ENCODE data around the gene FNDC7. TPM values are rescaled to one million over a fixed set of nuclear protein-coding genes. Genes with fewer than 3 reads are reported as not detected.

The FNDC7 gene
- total RNA-seq, 1 donor from 2014 or later: 0.37 TPM

DNA sequence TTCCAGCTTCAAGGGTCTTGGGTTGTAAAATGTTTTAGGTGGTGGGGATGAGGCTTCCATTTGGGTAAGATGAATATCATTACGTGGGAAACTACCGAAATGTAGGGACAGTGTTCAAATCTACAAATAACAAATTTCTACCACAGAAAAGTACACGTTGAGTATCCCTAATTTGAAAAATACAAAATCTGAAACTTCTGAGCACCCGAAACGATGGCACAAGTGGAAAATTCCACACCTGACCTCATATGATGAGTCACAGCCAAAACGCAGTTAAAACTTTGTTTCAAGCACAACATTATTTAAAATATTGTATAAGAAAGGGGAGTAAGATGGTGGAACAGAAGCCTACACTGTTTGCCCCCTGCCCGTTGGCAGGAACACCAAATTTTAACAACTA is 43.0 kb upstream of the FNDC7 start:
- no peak overlapping the region for H3K4me2 ChIP-seq
- no peaks in the 10 kb centered on the region for H3F3A ChIP-seq (ENCODE audit: low read depth)
- H3K9ac ChIP-seq: no peak overlapping the region
- H3K27ac Mint-ChIP-seq: no peak overlapping the region
- no peaks in the 10 kb centered on the region for H3K36me3 ChIP-seq
- H3K36me3 Mint-ChIP-seq: no peaks in the 10 kb centered on the region
- TF ChIP-seq EZH2 (IDR thresholded peaks at IDR 0.05) (no peak), EZH2phosphoT487 (IDR thresholded peaks at IDR 0.05) (no peak)
- TF ChIP-seq, protein P1, sequence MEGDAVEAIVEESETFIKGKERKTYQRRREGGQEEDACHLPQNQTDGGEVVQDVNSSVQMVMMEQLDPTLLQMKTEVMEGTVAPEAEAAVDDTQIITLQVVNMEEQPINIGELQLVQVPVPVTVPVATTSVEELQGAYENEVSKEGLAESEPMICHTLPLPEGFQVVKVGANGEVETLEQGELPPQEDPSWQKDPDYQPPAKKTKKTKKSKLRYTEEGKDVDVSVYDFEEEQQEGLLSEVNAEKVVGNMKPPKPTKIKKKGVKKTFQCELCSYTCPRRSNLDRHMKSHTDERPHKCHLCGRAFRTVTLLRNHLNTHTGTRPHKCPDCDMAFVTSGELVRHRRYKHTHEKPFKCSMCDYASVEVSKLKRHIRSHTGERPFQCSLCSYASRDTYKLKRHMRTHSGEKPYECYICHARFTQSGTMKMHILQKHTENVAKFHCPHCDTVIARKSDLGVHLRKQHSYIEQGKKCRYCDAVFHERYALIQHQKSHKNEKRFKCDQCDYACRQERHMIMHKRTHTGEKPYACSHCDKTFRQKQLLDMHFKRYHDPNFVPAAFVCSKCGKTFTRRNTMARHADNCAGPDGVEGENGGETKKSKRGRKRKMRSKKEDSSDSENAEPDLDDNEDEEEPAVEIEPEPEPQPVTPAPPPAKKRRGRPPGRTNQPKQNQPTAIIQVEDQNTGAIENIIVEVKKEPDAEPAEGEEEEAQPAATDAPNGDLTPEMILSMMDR (IDR thresholded peaks at IDR 0.05): no peak
- H3K4me3 ChIP-seq: no peak overlapping the region
- H3K4me1 ChIP-seq: no peaks in the 10 kb centered on the region
- peaks cover 2% of the 10 kb centered on the region for H3K27me3 Mint-ChIP-seq (ENCODE audit: insufficient read depth, low read depth)
- no peaks in the 10 kb centered on the region for H3K27me3 ChIP-seq
- no peaks in the 10 kb centered on the region for H3K9me3 ChIP-seq (ENCODE audit: low read depth)
- no peaks in the 10 kb centered on the region for H3K79me2 ChIP-seq (ENCODE audit: low read depth)
- no peaks in the 10 kb centered on the region for H3K4me1 Mint-ChIP-seq
- no peak overlapping the region for H3K27ac ChIP-seq
- peaks cover 7% of the 10 kb centered on the region for H3K9me3 Mint-ChIP-seq
- H4K20me1 ChIP-seq (ENCODE audit: low read depth): no peaks in the 10 kb centered on the region
- no peak overlapping the region for H3K4me3 Mint-ChIP-seq
- DNase-seq (ENCODE audit: low spot score): no peak
- H2AFZ ChIP-seq (replicated peaks): no peak overlapping the region

DNA sequence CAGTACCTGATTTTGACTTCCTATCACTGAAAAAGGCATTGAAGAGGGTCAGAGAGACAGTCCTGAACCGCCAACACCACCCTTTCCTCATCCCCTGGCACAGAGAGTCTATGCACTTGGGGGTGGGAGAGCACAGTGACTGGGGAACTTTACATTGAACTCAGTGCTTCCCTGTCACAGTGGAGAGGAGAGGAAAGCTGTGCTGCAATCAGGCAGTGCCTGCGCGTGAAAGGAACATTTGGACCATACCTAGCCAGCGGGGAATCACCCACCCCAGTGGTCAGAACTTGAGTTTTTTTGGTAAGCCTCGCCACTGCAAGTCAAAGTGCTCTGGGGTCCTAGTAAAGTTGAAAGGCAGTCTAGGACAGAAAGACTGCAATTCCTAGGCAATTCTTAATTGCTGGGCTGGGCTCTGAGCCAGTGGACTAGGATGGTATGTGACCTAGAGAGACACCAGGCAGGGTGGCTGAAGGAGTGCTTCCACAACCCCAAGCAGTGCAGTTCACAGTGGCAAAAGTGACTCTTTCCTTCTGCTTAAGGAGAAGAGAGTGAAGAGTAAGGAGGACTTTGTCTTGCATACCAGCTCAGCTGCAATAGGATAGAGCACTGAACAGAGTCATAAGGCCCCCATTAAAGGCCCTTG is 42.5 kb upstream of the FNDC7 start:
- H3K4me3 ChIP-seq: no peak overlapping the region
- no peaks in the 10 kb centered on the region for H3K4me1 Mint-ChIP-seq
- H3K27me3 ChIP-seq: no peaks in the 10 kb centered on the region
- no peak overlapping the region for H3K4me3 Mint-ChIP-seq
- H3K79me2 ChIP-seq (ENCODE audit: low read depth): no peaks in the 10 kb centered on the region
- H3F3A ChIP-seq (ENCODE audit: low read depth): no peaks in the 10 kb centered on the region
- H3K4me1 ChIP-seq: no peaks in the 10 kb centered on the region
- H3K27ac ChIP-seq: no peak overlapping the region
- H3K36me3 ChIP-seq: no peaks in the 10 kb centered on the region
- TF ChIP-seq, protein P1 (IDR thresholded peaks at IDR 0.05): no peak
- no peak for TF ChIP-seq EZH2 (IDR thresholded peaks at IDR 0.05)
- TF ChIP-seq EZH2phosphoT487 (IDR thresholded peaks at IDR 0.05): no peak
- peaks cover 10% of the 10 kb centered on the region for H3K9me3 Mint-ChIP-seq
- no peaks in the 10 kb centered on the region for H3K9me3 ChIP-seq (ENCODE audit: low read depth)
- no peak overlapping the region for H3K27ac Mint-ChIP-seq
- peaks cover 2% of the 10 kb centered on the region for H3K27me3 Mint-ChIP-seq (ENCODE audit: insufficient read depth, low read depth)
- DNase-seq (ENCODE audit: low spot score): no peak
- no peak overlapping the region for H3K9ac ChIP-seq
- no peaks in the 10 kb centered on the region for H4K20me1 ChIP-seq (ENCODE audit: low read depth)
- H2AFZ ChIP-seq (replicated peaks): no peak overlapping the region
- H3K36me3 Mint-ChIP-seq: peaks cover 2% of the 10 kb centered on the region
- H3K4me2 ChIP-seq: no peak overlapping the region

DNA sequence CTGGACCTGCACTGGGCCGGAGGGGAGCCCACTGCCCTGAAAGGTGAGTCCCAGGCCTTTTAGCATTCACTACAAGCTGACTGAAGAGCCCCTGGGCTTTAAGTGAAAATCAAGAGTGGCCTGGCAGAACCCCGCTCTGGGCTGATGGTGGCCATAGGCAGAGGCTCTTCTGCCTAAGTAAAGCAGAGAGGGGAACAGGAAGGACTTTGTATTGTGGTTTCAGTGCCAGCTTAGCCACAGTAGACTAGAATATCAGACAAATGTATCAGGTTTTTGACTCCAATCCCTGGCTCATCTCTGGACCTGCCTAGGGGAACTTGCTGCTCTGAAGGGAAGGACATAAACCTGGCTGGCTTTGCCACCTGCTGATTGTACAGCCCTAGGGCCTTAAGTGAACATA is 41.6 kb upstream of the FNDC7 start:
- no peaks in the 10 kb centered on the region for H3K9me3 ChIP-seq (ENCODE audit: low read depth)
- H3F3A ChIP-seq (ENCODE audit: low read depth): no peaks in the 10 kb centered on the region
- H3K4me1 ChIP-seq: no peaks in the 10 kb centered on the region
- H3K27ac ChIP-seq: no peak overlapping the region
- H3K4me1 Mint-ChIP-seq: no peaks in the 10 kb centered on the region
- H3K36me3 ChIP-seq: no peaks in the 10 kb centered on the region
- H3K27me3 Mint-ChIP-seq (ENCODE audit: insufficient read depth, low read depth): no peaks in the 10 kb centered on the region
- peaks cover 10% of the 10 kb centered on the region for H3K9me3 Mint-ChIP-seq
- no peak overlapping the region for H3K9ac ChIP-seq
- no peaks in the 10 kb centered on the region for H3K27me3 ChIP-seq
- H3K4me3 Mint-ChIP-seq: no peak overlapping the region
- no peak for DNase-seq (ENCODE audit: low spot score)
- peak overlapping the region; percentile 53 for H3K27ac Mint-ChIP-seq
- TF ChIP-seq, protein P1 (IDR thresholded peaks at IDR 0.05): no peak
- TF ChIP-seq EZH2phosphoT487 (IDR thresholded peaks at IDR 0.05) (no peak), EZH2 (IDR thresholded peaks at IDR 0.05) (no peak)
- no peaks in the 10 kb centered on the region for H3K79me2 ChIP-seq (ENCODE audit: low read depth)
- no peaks in the 10 kb centered on the region for H4K20me1 ChIP-seq (ENCODE audit: low read depth)
- H3K4me2 ChIP-seq: no peak overlapping the region
- peaks cover 2% of the 10 kb centered on the region for H3K36me3 Mint-ChIP-seq
- no peak overlapping the region for H2AFZ ChIP-seq (replicated peaks)
- no peak overlapping the region for H3K4me3 ChIP-seq
